ENCODE data around the gene MCC. TPM values are rescaled to one million over a fixed set of nuclear protein-coding genes. Genes with fewer than 3 reads are reported as not detected.
A peak's percentile ranks its signal among the peaks of the same experiment; 100 is the strongest.

The MCC gene
- total RNA-seq, 1 donor from 2014 or later = 22.7 TPM

- H3K27me3 Mint-ChIP-seq (ENCODE audit: unreplicated experiment) = peaks cover 3% of the 10 kb centered on the region
- no peak overlapping the region for H3K27ac Mint-ChIP-seq (ENCODE audit: unreplicated experiment)
- peaks cover 2% of the 10 kb centered on the region for H3K4me1 Mint-ChIP-seq (ENCODE audit: unreplicated experiment)
- DNase-seq (ENCODE audit: low spot score) = no peak
- no peaks in the 10 kb centered on the region for H3K9me3 Mint-ChIP-seq (ENCODE audit: unreplicated experiment)
- no peak for TF ChIP-seq CTCF (IDR thresholded peaks at IDR 0.05; ENCODE audit: unreplicated experiment)
- H3K36me3 Mint-ChIP-seq (ENCODE audit: low read depth, unreplicated experiment) = peaks cover 8% of the 10 kb centered on the region
- peak overlapping the region; percentile 81 for H3K4me3 Mint-ChIP-seq (ENCODE audit: unreplicated experiment)
Measured at GRCh38 chr5:113488645-113489184, 462 bp upstream of the MCC start.

DNA sequence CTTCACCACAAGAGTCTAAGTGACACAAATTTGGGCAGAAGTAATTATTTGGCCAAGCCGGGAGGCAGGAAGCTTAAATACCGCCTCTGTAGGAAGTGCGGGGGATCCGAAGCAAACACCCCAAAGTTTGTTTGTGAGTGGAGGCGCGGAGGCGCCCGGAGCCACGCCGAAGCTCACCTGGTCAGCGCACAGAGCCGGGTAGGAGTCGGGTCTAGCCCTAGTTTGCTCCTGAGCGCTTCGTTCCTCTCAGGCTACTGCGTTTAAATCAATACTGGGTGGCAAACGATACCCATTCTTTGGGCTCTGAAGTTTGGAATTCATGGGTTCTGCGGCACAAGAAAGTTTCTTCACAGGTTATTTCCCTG is 855 bp downstream of the MCC start:
- Mint-ChIP-seq H3K27me3 (ENCODE audit: unreplicated experiment) (peaks cover 3% of the 10 kb centered on the region), H3K27ac (ENCODE audit: unreplicated experiment) (no peak overlapping the region), H3K4me1 (ENCODE audit: unreplicated experiment) (peaks cover 2% of the 10 kb centered on the region), H3K4me3 (ENCODE audit: unreplicated experiment) (peak overlapping the region; percentile 72), H3K9me3 (ENCODE audit: unreplicated experiment) (no peaks in the 10 kb centered on the region), H3K36me3 (ENCODE audit: low read depth, unreplicated experiment) (peaks cover 8% of the 10 kb centered on the region)
- no peak for TF ChIP-seq CTCF (IDR thresholded peaks at IDR 0.05; ENCODE audit: unreplicated experiment)
- peak; percentile 7 for DNase-seq (ENCODE audit: low spot score)

DNA sequence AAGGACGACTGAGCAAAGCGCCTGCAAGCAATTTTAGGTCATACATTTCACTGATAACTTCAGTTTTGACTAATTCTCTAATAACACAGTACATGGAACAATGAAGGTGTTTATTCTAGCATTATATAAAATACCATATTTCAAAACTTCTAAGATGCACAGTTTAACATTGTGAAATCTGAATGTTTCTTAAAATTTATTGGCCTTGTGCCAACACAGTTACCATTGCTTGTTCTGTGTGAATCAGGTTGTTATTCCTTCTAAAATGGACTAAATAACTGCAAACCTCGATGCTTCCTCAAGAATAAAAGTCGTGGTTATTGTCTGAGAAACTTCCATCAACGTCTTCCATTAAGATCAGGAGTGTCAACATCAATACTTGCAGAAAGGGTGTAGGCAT is 8.0 kb downstream of the MCC start:
- Mint-ChIP-seq H3K27me3 (ENCODE audit: unreplicated experiment) (no peaks in the 10 kb centered on the region), H3K4me1 (ENCODE audit: unreplicated experiment) (no peaks in the 10 kb centered on the region), H3K4me3 (ENCODE audit: unreplicated experiment) (no peak overlapping the region), H3K36me3 (ENCODE audit: low read depth, unreplicated experiment) (no peaks in the 10 kb centered on the region), H3K27ac (ENCODE audit: unreplicated experiment) (no peak overlapping the region), H3K9me3 (ENCODE audit: unreplicated experiment) (no peaks in the 10 kb centered on the region)
- no peak for TF ChIP-seq CTCF (IDR thresholded peaks at IDR 0.05; ENCODE audit: unreplicated experiment)
- no peak for DNase-seq (ENCODE audit: low spot score)

- TF ChIP-seq CTCF (IDR thresholded peaks at IDR 0.05; ENCODE audit: unreplicated experiment) = no peak
- no peaks in the 10 kb centered on the region for H3K36me3 Mint-ChIP-seq (ENCODE audit: low read depth, unreplicated experiment)
- H3K9me3 Mint-ChIP-seq (ENCODE audit: unreplicated experiment) = no peaks in the 10 kb centered on the region
- no peak overlapping the region for H3K27ac Mint-ChIP-seq (ENCODE audit: unreplicated experiment)
- no peak overlapping the region for H3K4me3 Mint-ChIP-seq (ENCODE audit: unreplicated experiment)
- no peaks in the 10 kb centered on the region for H3K27me3 Mint-ChIP-seq (ENCODE audit: unreplicated experiment)
- no peaks in the 10 kb centered on the region for H3K4me1 Mint-ChIP-seq (ENCODE audit: unreplicated experiment)
- no peak for DNase-seq (ENCODE audit: low spot score)
Measured at GRCh38 chr5:113478691-113479090, 9.6 kb downstream of the MCC start.

DNA sequence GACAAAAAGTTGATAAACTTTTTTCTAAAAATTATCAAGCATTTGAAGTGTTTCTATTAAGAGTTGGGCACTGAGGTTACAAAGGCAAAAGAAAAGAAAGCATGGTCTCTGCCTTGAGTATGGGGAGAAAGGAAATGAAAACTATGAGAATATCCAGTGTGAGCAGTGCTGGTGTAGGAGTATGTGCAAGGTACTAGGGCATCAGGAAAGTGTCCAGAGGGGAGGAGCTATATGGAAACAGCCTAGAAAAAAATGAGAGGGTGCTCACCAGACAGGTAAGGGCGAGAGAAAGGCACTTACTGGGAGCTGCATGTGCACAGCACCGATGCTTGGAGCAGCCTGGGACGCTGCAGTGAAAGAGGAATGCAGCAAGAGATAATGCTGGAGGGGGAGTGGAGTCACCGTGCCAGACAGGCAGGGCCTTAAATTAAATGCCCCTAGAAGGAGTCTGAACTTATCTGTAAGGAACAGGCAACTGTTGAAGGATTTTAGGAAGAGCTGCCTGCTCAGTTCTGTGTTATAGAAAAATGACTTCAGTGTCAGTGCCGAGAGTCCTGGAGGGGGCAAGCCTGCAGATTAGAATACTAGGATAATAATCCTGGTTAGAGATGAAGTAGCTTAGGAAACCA is 14.0 kb downstream of the MCC start:
- Mint-ChIP-seq H3K36me3 (ENCODE audit: low read depth, unreplicated experiment) (peaks cover 4% of the 10 kb centered on the region), H3K4me1 (ENCODE audit: unreplicated experiment) (no peaks in the 10 kb centered on the region), H3K4me3 (ENCODE audit: unreplicated experiment) (no peak overlapping the region), H3K9me3 (ENCODE audit: unreplicated experiment) (peaks cover 5% of the 10 kb centered on the region), H3K27ac (ENCODE audit: unreplicated experiment) (no peak overlapping the region), H3K27me3 (ENCODE audit: unreplicated experiment) (no peaks in the 10 kb centered on the region)
- no peak for DNase-seq (ENCODE audit: low spot score)
- no peak for TF ChIP-seq CTCF (IDR thresholded peaks at IDR 0.05; ENCODE audit: unreplicated experiment)

Data from endothelial cell (in vitro differentiated cells).